ENCODE measurements around the gene IRF2. TPM values are rescaled to one million over a fixed set of nuclear protein-coding genes. Genes with fewer than 3 reads are reported as not detected.
A peak's percentile ranks its signal among the peaks of the same experiment; 100 is the strongest.

IRF2 gene
- total RNA-seq, 2 donors from 2014 or later: 17.3 to 24.6 TPM

DNA sequence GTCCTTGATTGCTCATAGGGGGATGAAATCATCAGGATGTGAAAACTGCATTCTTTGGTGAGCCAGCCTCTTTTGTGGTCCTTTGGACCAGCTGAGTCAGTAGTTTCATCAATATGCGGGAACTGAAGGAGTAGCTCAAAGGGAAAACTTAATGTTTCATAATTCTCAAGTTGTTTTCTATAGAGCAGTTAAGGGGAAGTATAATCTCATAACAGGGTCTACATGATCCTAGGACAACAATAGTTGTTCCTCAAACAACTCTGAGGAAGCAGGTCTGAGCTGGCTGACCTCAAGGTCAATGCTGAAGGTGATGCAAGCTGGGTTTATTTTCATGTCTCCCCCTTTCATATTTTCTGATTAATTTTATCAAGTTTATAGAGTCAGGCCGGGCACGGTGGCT, 36.1 kb upstream of the IRF2 start:
- Histone ChIP-seq H3K9me3 (ENCODE audit: control insufficient read depth, low read length) (no peaks in the 10 kb centered on the region), H3K36me3 (ENCODE audit: control insufficient read depth, insufficient read depth, low read length) (no peaks in the 10 kb centered on the region), H3K27me3 (ENCODE audit: control insufficient read depth, insufficient read depth, low read length, poor library complexity, severe bottlenecking) (no peaks in the 10 kb centered on the region), H3K9ac (ENCODE audit: extremely low read depth, low read length, poor library complexity, severe bottlenecking) (no peak overlapping the region), H3K4me3 (ENCODE audit: low read length) (no peak overlapping the region), H3K27ac (ENCODE audit: low read depth, low read length) (no peak overlapping the region), H3K4me1 (ENCODE audit: control insufficient read depth, insufficient read depth, low read length) (no peaks in the 10 kb centered on the region)
- DNase-seq: no peak
- H3K9me3 Mint-ChIP-seq: peaks cover 8% of the 10 kb centered on the region
- no peak overlapping the region for H3K27ac Mint-ChIP-seq
- TF ChIP-seq, protein P1, sequence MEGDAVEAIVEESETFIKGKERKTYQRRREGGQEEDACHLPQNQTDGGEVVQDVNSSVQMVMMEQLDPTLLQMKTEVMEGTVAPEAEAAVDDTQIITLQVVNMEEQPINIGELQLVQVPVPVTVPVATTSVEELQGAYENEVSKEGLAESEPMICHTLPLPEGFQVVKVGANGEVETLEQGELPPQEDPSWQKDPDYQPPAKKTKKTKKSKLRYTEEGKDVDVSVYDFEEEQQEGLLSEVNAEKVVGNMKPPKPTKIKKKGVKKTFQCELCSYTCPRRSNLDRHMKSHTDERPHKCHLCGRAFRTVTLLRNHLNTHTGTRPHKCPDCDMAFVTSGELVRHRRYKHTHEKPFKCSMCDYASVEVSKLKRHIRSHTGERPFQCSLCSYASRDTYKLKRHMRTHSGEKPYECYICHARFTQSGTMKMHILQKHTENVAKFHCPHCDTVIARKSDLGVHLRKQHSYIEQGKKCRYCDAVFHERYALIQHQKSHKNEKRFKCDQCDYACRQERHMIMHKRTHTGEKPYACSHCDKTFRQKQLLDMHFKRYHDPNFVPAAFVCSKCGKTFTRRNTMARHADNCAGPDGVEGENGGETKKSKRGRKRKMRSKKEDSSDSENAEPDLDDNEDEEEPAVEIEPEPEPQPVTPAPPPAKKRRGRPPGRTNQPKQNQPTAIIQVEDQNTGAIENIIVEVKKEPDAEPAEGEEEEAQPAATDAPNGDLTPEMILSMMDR (conservative IDR thresholded peaks at IDR 0.05): no peak
- H3K36me3 Mint-ChIP-seq (ENCODE audit: low read depth): no peaks in the 10 kb centered on the region
- no peak overlapping the region for H3K4me3 Mint-ChIP-seq
- H3K27me3 Mint-ChIP-seq (ENCODE audit: insufficient read depth): no peaks in the 10 kb centered on the region
- WGBS, 2 experiments (ENCODE audit: insufficient coverage in 1 of 2, insufficient read length in 1 of 2): 96 to 100% methylated on average over 1 to 3 of the region's 3 CpGs
- no peaks in the 10 kb centered on the region for H3K4me1 Mint-ChIP-seq

DNA sequence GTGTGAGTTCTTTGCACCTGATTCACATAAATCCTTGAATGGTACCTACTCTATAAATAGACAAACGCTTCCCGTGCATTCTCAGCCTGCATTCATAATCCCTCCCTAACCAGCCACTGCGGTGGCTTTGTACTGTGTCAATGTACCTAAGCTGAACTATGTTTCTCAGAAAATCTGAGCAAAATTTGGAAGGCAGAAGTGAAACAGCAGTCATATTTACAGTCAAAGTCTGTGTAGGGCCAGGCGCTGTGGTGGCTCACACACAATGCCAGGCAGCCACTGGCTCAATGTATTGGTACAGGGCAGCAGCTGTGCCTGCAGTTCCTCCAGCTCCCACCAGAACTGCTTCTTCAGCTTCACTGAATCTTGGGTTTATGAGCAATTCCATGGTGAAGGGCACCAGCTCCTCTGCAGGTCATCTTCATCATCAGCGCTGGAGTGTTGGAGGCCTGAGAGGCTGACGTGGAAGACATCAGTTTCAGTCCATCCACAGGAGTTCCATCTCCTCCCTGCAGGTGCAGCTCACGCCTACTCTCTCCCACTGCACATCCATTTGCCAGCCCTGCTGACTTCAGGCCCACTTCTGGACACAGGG, 32.3 kb upstream of the IRF2 start:
- H3K36me3 Mint-ChIP-seq (ENCODE audit: low read depth): no peaks in the 10 kb centered on the region
- Histone ChIP-seq H3K9ac (ENCODE audit: extremely low read depth, low read length, poor library complexity, severe bottlenecking) (no peak overlapping the region), H3K27ac (ENCODE audit: low read depth, low read length) (no peak overlapping the region), H3K4me3 (ENCODE audit: low read length) (no peak overlapping the region), H3K9me3 (ENCODE audit: control insufficient read depth, low read length) (no peaks in the 10 kb centered on the region), H3K27me3 (ENCODE audit: control insufficient read depth, insufficient read depth, low read length, poor library complexity, severe bottlenecking) (no peaks in the 10 kb centered on the region), H3K4me1 (ENCODE audit: control insufficient read depth, insufficient read depth, low read length) (no peaks in the 10 kb centered on the region), H3K36me3 (ENCODE audit: control insufficient read depth, insufficient read depth, low read length) (no peaks in the 10 kb centered on the region)
- H3K27me3 Mint-ChIP-seq (ENCODE audit: insufficient read depth): no peaks in the 10 kb centered on the region
- H3K9me3 Mint-ChIP-seq: peaks cover 8% of the 10 kb centered on the region
- no peak overlapping the region for H3K4me3 Mint-ChIP-seq
- no peaks in the 10 kb centered on the region for H3K4me1 Mint-ChIP-seq
- WGBS, 2 experiments (ENCODE audit: insufficient coverage in 1 of 2, insufficient read length in 1 of 2): 88 to 96% methylated on average over 5 to 7 of the region's 7 CpGs
- TF ChIP-seq, protein P1 (conservative IDR thresholded peaks at IDR 0.05): peak; percentile 61
- H3K27ac Mint-ChIP-seq: no peak overlapping the region
- DNase-seq: peak; percentile 70

DNA sequence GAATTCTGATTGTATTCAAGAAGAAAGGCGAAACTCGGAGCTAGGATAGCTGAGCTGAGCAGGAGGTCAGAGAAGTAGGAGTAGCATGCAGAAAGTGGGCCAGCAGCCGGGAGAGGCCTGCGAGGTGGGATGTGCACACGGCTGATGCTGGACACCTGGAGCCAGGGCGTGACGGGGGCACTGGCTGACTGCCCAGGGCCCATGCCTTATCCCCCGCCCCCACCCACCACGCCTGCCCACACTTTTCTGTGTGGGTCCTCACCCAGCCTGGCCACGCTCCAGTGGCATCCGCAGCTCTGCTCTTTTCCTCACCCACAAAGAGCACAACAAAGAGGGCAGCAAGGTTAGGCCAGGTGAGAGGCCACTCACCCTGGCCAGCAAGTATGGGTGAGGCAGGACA, 30.0 kb upstream of the IRF2 start:
- Histone ChIP-seq H3K4me3 (ENCODE audit: low read length) (no peak overlapping the region), H3K27ac (ENCODE audit: low read depth, low read length) (no peak overlapping the region), H3K36me3 (ENCODE audit: control insufficient read depth, insufficient read depth, low read length) (no peaks in the 10 kb centered on the region), H3K27me3 (ENCODE audit: control insufficient read depth, insufficient read depth, low read length, poor library complexity, severe bottlenecking) (no peaks in the 10 kb centered on the region), H3K9me3 (ENCODE audit: control insufficient read depth, low read length) (no peaks in the 10 kb centered on the region), H3K4me1 (ENCODE audit: control insufficient read depth, insufficient read depth, low read length) (no peaks in the 10 kb centered on the region), H3K9ac (ENCODE audit: extremely low read depth, low read length, poor library complexity, severe bottlenecking) (no peak overlapping the region)
- TF ChIP-seq, protein P1 (conservative IDR thresholded peaks at IDR 0.05): no peak
- DNase-seq: no peak
- H3K36me3 Mint-ChIP-seq (ENCODE audit: low read depth): no peaks in the 10 kb centered on the region
- no peaks in the 10 kb centered on the region for H3K9me3 Mint-ChIP-seq
- no peaks in the 10 kb centered on the region for H3K27me3 Mint-ChIP-seq (ENCODE audit: insufficient read depth)
- WGBS, 2 experiments (ENCODE audit: insufficient coverage in 1 of 2, insufficient read length in 1 of 2): 60 to 89% methylated on average over 2 to 11 of the region's 11 CpGs
- H3K27ac Mint-ChIP-seq: no peak overlapping the region
- no peaks in the 10 kb centered on the region for H3K4me1 Mint-ChIP-seq
- H3K4me3 Mint-ChIP-seq: no peak overlapping the region

Data from endodermal cell (in vitro differentiated cells).